GM23338 (cell line): ENCODE results near the gene SFI1. TPM values are rescaled to one million over a fixed set of nuclear protein-coding genes. Genes with fewer than 3 reads are reported as not detected.

Experiments used
- ATAC-seq: fragments of 200-7000 bp; cut with Tn5 transposase; 3 replicates; pipeline ENCODE4 v1.9.1; 2020
- DNase-seq: peaks from one replicate; pipeline ENCODE4 v3.0.0-alpha.2; 2015; ENCODE audit warnings: low spot score
- H2AFZ ChIP-seq: fragments of 200-600 bp; sonication (generic); 2 replicates; pipeline ENCODE4 v1.8.0; 2016; ENCODE audit warnings: antibody characterized with exemption, mild to moderate bottlenecking, moderate library complexity
- H3F3A ChIP-seq: fragments of 200-600 bp; sonication (generic); replicated peaks from 2 replicates; pipeline ENCODE4 v1.8.0; 2017; ENCODE audit warnings: antibody characterized with exemption, mixed run types, low read depth
- H3K27ac ChIP-seq: fragments of 200-600 bp; sonication (generic); 2 replicates; pipeline ENCODE4 v1.6.1; 2016; ENCODE audit warnings: low read depth
- H3K27me3 ChIP-seq: fragments of 200-600 bp; sonication (generic); 2 replicates; pipeline ENCODE4 v1.8.0; 2016; ENCODE audit warnings: mild to moderate bottlenecking, mixed run types, moderate library complexity; ENCODE audit not compliant: insufficient read depth
- H3K36me3 ChIP-seq: fragments of 200-600 bp; sonication (generic); 2 replicates; pipeline ENCODE4 v1.8.0; 2016; ENCODE audit warnings: mild to moderate bottlenecking; ENCODE audit not compliant: insufficient read depth
- H3K4me1 ChIP-seq: fragments of 200-600 bp; sonication (generic); 2 replicates; pipeline ENCODE4 v1.8.0; 2016; ENCODE audit warnings: mild to moderate bottlenecking, moderate library complexity; ENCODE audit not compliant: insufficient read depth
- H3K4me2 ChIP-seq: fragments of 200-600 bp; sonication (generic); 2 replicates; pipeline ENCODE4 v1.7.1; 2017; ENCODE audit warnings: mixed run types
- H3K4me3 ChIP-seq: fragments of 200-600 bp; sonication (generic); 2 replicates; pipeline ENCODE4 v1.6.1; 2016; ENCODE audit warnings: mixed run types
- H3K79me2 ChIP-seq: fragments of 200-600 bp; sonication (generic); replicated peaks from 2 replicates; pipeline ENCODE4 v1.8.0; 2017; ENCODE audit warnings: mild to moderate bottlenecking; ENCODE audit not compliant: insufficient read depth
- H3K9me2 ChIP-seq: fragments of 200-600 bp; sonication (generic); 2 replicates; pipeline ENCODE4 v1.8.0; 2017; ENCODE audit not compliant: insufficient read depth
- H4K20me1 ChIP-seq: fragments of 200-600 bp; sonication (generic); replicated peaks from 2 replicates; pipeline ENCODE4 v1.8.0; 2017; ENCODE audit warnings: mild to moderate bottlenecking; ENCODE audit not compliant: insufficient read depth
- H3K27ac Mint-ChIP-seq: 2 replicates; pipeline ENCODE4 v1.8.0; 2020; ENCODE audit warnings: inconsistent platforms, mild to moderate bottlenecking, moderate library complexity, mixed read lengths
- H3K27me3 Mint-ChIP-seq: 3 replicates; pipeline ENCODE4 v1.8.0; 2022; ENCODE audit warnings: low read depth, mild to moderate bottlenecking, moderate library complexity, mixed read lengths, inconsistent platforms; ENCODE audit not compliant: insufficient read depth, poor library complexity
- H3K36me3 Mint-ChIP-seq: 3 replicates; pipeline ENCODE4 v1.8.0; 2021; ENCODE audit warnings: low read depth, mild to moderate bottlenecking, inconsistent platforms, moderate library complexity, mixed read lengths
- H3K4me1 Mint-ChIP-seq: 3 replicates; pipeline ENCODE4 v1.8.0; 2020; ENCODE audit warnings: mild to moderate bottlenecking, inconsistent platforms, mixed read lengths
- H3K4me3 Mint-ChIP-seq: 3 replicates; pipeline ENCODE4 v1.8.0; 2021; ENCODE audit warnings: moderate library complexity, mild to moderate bottlenecking, inconsistent platforms, mixed read lengths
- H3K9me3 Mint-ChIP-seq: 3 replicates; pipeline ENCODE4 v1.8.0; 2020; ENCODE audit warnings: moderate library complexity, mild to moderate bottlenecking, inconsistent platforms, mixed read lengths
- CREB1 ChIP-seq: fragments of 250-450 bp; sonication (Bioruptor Pico); IDR thresholded peaks from 2 replicates; pipeline ENCODE4 v1.5.0; 2020; ENCODE audit warnings: low read depth, mild to moderate bottlenecking, moderate library complexity
- EZH2phosphoT487 ChIP-seq: fragments of 200-600 bp; sonication (generic); IDR thresholded peaks from one replicate; pipeline ENCODE4 v1.8.1; 2018; ENCODE audit warnings: antibody characterized with exemption; ENCODE audit not compliant: unreplicated experiment
- STAT1 ChIP-seq: IDR thresholded peaks from one replicate; pipeline ENCODE4 v1.6.1; 2016; ENCODE audit warnings: antibody characterized with exemption; ENCODE audit not compliant: unreplicated experiment
- ZNF114 ChIP-seq: fragments of 250-450 bp; sonication (Bioruptor Pico); IDR thresholded peaks from 2 replicates; pipeline ENCODE4 v1.5.0; 2020; ENCODE audit warnings: mild to moderate bottlenecking, moderate library complexity
- ZNF462 ChIP-seq: fragments of 250-450 bp; sonication (Bioruptor Pico); IDR thresholded peaks from 2 replicates; pipeline ENCODE4 v1.5.0; 2020; ENCODE audit warnings: mild to moderate bottlenecking, moderate library complexity
- polyA plus RNA-seq: library from polyadenylated mRNA; unstranded; fragments of >200 nt; fragmentation: Nextera tagmentation; extraction: Ambion mirVana; gene quantifications from 2 replicates; pipeline ENCODE4 v1.2.1, GENCODE V29; 2016
- total RNA-seq: library from RNA; depleted of rRNA; stranded (reverse); fragments of >200 nt; shearing (Covaris generic); gene quantifications from 2 replicates; pipeline ENCODE4 v1.2.3, GENCODE V29; 2014

SFI1 gene
- total and polyA plus RNA-seq, 2 experiments from 2014 or later = 16.7 to 25.6 TPM

DNA sequence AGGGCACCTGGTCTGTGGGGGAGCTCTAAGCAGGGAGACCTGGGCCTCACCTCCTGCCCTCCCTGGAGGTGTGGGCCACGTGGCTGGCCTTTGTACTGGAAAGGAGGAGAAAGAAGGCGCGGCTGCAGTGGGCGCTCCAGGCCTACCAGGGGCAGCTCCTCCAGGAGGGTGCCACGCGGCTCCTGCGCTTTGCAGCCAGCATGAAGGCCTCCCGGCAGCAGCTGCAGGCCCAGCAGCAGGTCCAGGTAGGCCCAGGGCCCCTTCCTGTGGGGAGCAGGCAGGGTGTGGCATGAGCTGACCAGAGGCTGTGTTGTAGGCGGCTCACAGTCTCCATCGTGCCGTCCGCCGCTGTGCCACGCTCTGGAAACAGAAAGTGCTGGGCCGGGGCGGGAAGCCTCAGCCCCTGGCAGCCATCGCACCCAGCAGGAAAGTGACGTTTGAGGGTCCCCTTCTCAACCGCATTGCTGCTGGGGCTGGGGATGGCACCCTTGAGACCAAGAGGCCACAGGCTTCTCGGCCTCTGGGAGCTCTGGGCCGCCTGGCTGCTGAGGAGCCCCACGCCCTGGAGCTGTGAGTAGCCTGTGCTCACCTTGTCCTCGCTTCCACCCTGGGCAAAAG lies 117.1 kb downstream of the SFI1 start (continued):
- TF ChIP-seq ZNF462 (CRISPR knock-in tag) (no peak), EZH2phosphoT487 (no peak)

- H4K20me1 ChIP-seq = no peaks in the 10 kb centered on the region; the same call in 1 of the 2 replicates
- H3K36me3 ChIP-seq = no peaks in the 10 kb centered on the region
- H2AFZ ChIP-seq = no peak overlapping the region
- H3K9me2 ChIP-seq = no peaks in the 10 kb centered on the region
- Mint-ChIP-seq H3K9me3 (no peaks in the 10 kb centered on the region), H3K4me3 (no peak overlapping the region), H3K27me3 (peaks cover 24% of the 10 kb centered on the region), H3K4me1 (no peaks in the 10 kb centered on the region; the same call in 2 of the 3 replicates), H3K36me3 (peaks cover 18% of the 10 kb centered on the region), H3K27ac (no peak overlapping the region)
- no peak overlapping the region for H3K4me2 ChIP-seq
- H3K79me2 ChIP-seq = no peaks in the 10 kb centered on the region
- no peak overlapping the region for H3K27ac ChIP-seq
- no peak for DNase-seq
- H3K4me1 ChIP-seq = no peaks in the 10 kb centered on the region
- H3K4me3 ChIP-seq = no peak overlapping the region
- no peak for TF ChIP-seq EZH2phosphoT487
- TF ChIP-seq STAT1 = no peak
- no peak for TF ChIP-seq ZNF114 (CRISPR knock-in tag)
- no peak for TF ChIP-seq CREB1
- peaks cover 3% of the 10 kb centered on the region; the same call in 1 of the 2 replicates for H3F3A ChIP-seq
- H3K27me3 ChIP-seq = no peaks in the 10 kb centered on the region
- no peak for ATAC-seq
These were observed 117.6 kb downstream of the SFI1 start for GRCh38 chr22:31613904-31614296.
